ENCODE results near the gene MRPS10.
A peak's percentile ranks its signal among the peaks of the same experiment; 100 is the strongest.

MRPS10 gene

GRCh38 chr6:42166444-42167141 lies 51.1 kb downstream of the MRPS10 start:
- no peak overlapping the region for H3K4me3 ChIP-seq (ENCODE audit: low read depth, low read length)
- peak; percentile 31 for DNase-seq (ENCODE audit: low read depth)
- peak; percentile 94 for TF ChIP-seq CTCF (IDR thresholded peaks at IDR 0.05; ENCODE audit: low read depth, low read length, missing control alignments)

GRCh38 chr6:42165016-42165415 lies 52.6 kb downstream of the MRPS10 start:
- H3K4me3 ChIP-seq (ENCODE audit: low read depth, low read length) = no peak overlapping the region
- no peak for TF ChIP-seq CTCF (IDR thresholded peaks at IDR 0.05; ENCODE audit: low read depth, low read length, missing control alignments)
- no peak for DNase-seq (ENCODE audit: low read depth)

GRCh38 chr6:42163981-42164380 lies 53.7 kb downstream of the MRPS10 start:
- H3K4me3 ChIP-seq (ENCODE audit: low read depth, low read length) = no peak overlapping the region
- no peak for DNase-seq (ENCODE audit: low read depth)
- TF ChIP-seq CTCF (IDR thresholded peaks at IDR 0.05; ENCODE audit: low read depth, low read length, missing control alignments) = no peak

- no peak overlapping the region for H3K4me3 ChIP-seq (ENCODE audit: low read depth, low read length)
- no peak for TF ChIP-seq CTCF (IDR thresholded peaks at IDR 0.05; ENCODE audit: low read depth, low read length, missing control alignments)
- no peak for DNase-seq (ENCODE audit: low read depth)
These were observed 54.8 kb downstream of the MRPS10 start for GRCh38 chr6:42162812-42163211.

DNA sequence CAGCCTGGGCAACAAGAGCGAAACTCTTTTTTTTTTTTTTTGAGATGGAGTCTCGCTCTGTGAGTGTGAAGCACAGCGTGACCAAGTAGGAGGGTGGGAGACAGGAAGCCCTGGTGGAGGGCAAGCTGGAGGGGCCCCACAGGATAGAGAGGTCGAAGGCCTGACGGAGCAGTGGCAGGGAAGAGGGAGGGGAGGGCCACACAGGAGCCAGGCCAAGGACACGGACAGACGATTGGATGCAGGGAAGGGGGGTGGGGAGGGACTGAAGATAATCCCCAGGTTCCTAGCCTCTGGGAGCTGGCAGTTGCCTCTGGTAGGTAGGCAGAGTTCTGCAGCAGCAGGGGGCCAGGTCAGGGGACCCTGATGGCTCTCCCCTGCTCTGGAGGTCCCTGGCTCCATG lies 55.3 kb downstream of the MRPS10 start:
- TF ChIP-seq CTCF (IDR thresholded peaks at IDR 0.05; ENCODE audit: low read depth, low read length, missing control alignments) = no peak
- no peak for DNase-seq (ENCODE audit: low read depth)
- H3K4me3 ChIP-seq (ENCODE audit: low read depth, low read length) = no peak overlapping the region

DNA sequence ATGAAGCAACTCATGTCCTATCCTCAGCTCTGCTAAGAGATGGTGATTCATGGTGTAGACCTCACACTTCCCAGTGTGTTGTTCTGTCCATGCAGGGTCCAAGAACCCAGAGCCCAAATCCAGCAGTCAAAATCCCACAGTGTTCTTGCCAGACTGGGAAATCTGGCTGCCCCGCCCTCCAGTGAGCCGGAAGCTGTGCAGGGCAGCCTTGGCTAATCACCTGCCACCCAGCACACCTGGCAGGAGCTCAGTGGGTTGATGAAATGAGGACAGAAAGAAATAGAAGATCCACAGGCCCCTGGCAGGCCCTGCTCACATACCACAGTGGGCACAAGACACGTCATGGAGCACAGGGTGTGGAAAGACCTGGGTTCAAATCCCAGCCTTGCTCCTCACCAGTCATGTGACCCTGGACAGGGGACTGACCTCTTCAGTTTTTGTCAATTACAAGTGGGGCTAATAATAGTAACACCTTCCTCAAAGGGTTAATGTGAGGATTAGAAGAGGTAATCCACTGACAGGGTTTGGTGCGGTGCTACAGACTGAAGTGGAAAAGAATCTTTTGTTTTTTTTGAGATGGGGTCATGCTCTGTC lies 58.1 kb downstream of the MRPS10 start:
- no peak for DNase-seq (ENCODE audit: low read depth)
- no peak overlapping the region for H3K4me3 ChIP-seq (ENCODE audit: low read depth, low read length)
- TF ChIP-seq CTCF (IDR thresholded peaks at IDR 0.05; ENCODE audit: low read depth, low read length, missing control alignments) = no peak

DNA sequence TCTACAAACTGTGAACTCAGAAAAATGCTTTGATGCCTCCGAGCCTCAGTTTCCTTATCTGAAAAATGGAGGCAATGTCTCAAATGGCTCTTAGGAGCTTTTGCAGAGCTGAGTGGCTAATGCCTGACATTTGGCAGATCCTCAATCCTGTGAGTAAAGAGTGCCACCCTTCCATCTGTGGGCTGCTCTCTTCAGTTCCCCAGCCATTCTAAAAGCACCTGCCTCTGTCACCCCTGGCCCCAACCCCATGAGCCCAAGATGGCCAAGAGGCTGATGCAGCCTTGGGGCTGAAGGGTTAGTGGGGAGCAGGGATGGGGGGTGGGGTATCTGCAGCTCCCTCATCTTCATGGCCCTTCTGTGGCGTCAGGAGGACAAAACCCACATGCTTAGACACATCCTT lies 59.0 kb downstream of the MRPS10 start:
- H3K4me3 ChIP-seq (ENCODE audit: low read depth, low read length) = no peak overlapping the region
- no peak for TF ChIP-seq CTCF (IDR thresholded peaks at IDR 0.05; ENCODE audit: low read depth, low read length, missing control alignments)
- DNase-seq (ENCODE audit: low read depth) = no peak

Measured in GM12864 (cell line).